PC-3 (cell line): ENCODE results near the gene PPP2R1B. TPM values are rescaled to one million over a fixed set of nuclear protein-coding genes. Genes with fewer than 3 reads are reported as not detected.

Source experiments
- ATAC-seq: fragments of 200-7000 bp; cut with Tn5 transposase; 2 replicates; pipeline ENCODE4 v1.9.1; 2020; ENCODE audit warnings: mild to moderate bottlenecking, moderate library complexity
- BruUV-seq: library from RNA; stranded (reverse); fragments of 400-500 nt; replicated peaks from 2 replicates; lab custom pipeline; 2021; lab: Mats Ljungman, UMichigan
- CTCF ChIA-PET: fragments of 300-600 bp; sonication (Branson Sonifier 250); formaldehyde crosslinking; loops from one replicate; lab custom pipeline; 2022; ENCODE audit warnings: antibody characterized with exemption; lab: Charles Lee
- POLR2A ChIA-PET: fragments of 300-600 bp; sonication (Branson Sonifier 250); formaldehyde crosslinking; loops from one replicate; lab custom pipeline; 2022; ENCODE audit warnings: antibody characterized with exemption; ENCODE audit not compliant: unreplicated experiment; lab: Charles Lee
- DNase-seq: peaks from one replicate; pipeline ENCODE4 v3.0.0-alpha.2; 2015
- H2AFZ ChIP-seq: fragments of 300-600 bp; sonication (generic); 2 replicates; pipeline ENCODE4 v1.6.0; 2016; ENCODE audit warnings: antibody characterized with exemption, low read length
- H3F3A ChIP-seq: fragments of 300-600 bp; sonication (generic); one replicate; pipeline ENCODE4 v1.6.0; 2017; ENCODE audit warnings: antibody characterized with exemption, low read length, control low read depth, mild to moderate bottlenecking; ENCODE audit not compliant: unreplicated experiment
- H3K27ac ChIP-seq: fragments of 300-600 bp; sonication (generic); 2 replicates; pipeline ENCODE4 v1.5.1; 2016; ENCODE audit warnings: mild to moderate bottlenecking, low read length
- H3K27me3 ChIP-seq: fragments of 300-600 bp; sonication (generic); 2 replicates; pipeline ENCODE4 v1.6.1; 2016; ENCODE audit warnings: low read length, mixed read lengths
- H3K36me3 ChIP-seq: fragments of 300-600 bp; sonication (generic); 2 replicates; pipeline ENCODE4 v1.6.1; 2016; ENCODE audit warnings: low read depth, mixed run types, low read length, mixed read lengths
- H3K4me1 ChIP-seq: fragments of 300-600 bp; sonication (generic); 2 replicates; pipeline ENCODE4 v1.5.1; 2016; ENCODE audit warnings: low read length; ENCODE audit not compliant: insufficient read depth
- H3K4me2 ChIP-seq: fragments of 300-600 bp; sonication (generic); 2 replicates; pipeline ENCODE4 v1.6.0; 2016; ENCODE audit warnings: low read length
- H3K4me3 ChIP-seq: fragments of 300-600 bp; sonication (generic); 2 replicates; pipeline ENCODE4 v1.5.1; 2016; ENCODE audit warnings: mild to moderate bottlenecking, low read length, mixed read lengths
- H3K79me2 ChIP-seq: fragments of 300-600 bp; sonication (generic); 2 replicates; pipeline ENCODE4 v1.6.1; 2017; ENCODE audit warnings: low read length, mixed read lengths
- H3K9ac ChIP-seq: fragments of 300-600 bp; sonication (generic); 2 replicates; pipeline ENCODE4 v1.6.0; 2016; ENCODE audit warnings: mild to moderate bottlenecking, low read length
- H3K9me2 ChIP-seq: fragments of 300-600 bp; sonication (generic); replicated peaks from 2 replicates; pipeline ENCODE4 v1.6.1; 2016; ENCODE audit warnings: mixed run types, low read length, mixed read lengths
- H3K9me3 ChIP-seq: fragments of 300-600 bp; sonication (generic); 2 replicates; pipeline ENCODE4 v1.6.1; 2016; ENCODE audit warnings: low read length, mixed read lengths
- H4K20me1 ChIP-seq: fragments of 300-600 bp; sonication (generic); 2 replicates; pipeline ENCODE4 v1.6.1; 2016; ENCODE audit warnings: low read length, mixed read lengths
- EZH2 ChIP-seq: fragments of 300-600 bp; sonication (generic); IDR thresholded peaks from one replicate; pipeline ENCODE4 v1.6.1; 2017; ENCODE audit warnings: antibody characterized with exemption, mild to moderate bottlenecking, low read length; ENCODE audit not compliant: unreplicated experiment
- EZH2phosphoT487 ChIP-seq: fragments of 300-600 bp; sonication (generic); IDR thresholded peaks from 2 replicates; pipeline ENCODE4 v1.6.1; 2018; ENCODE audit warnings: mild to moderate bottlenecking, antibody characterized with exemption, low read length, borderline replicate concordance
- intact Hi-C: fragments of 100-400 bp; cut with micrococcal nuclease; formaldehyde crosslinking; loops from 2 replicates; pipeline ENCODE4 v1.9.0; 2023
- total RNA-seq: library from RNA; depleted of rRNA; stranded (reverse); fragments of >200 nt; gene quantifications from 2 replicates; pipeline ENCODE4 v1.2.3, GENCODE V29; 2014
- TF ChIP-seq, protein P1 (sequence below): fragments of 300-600 bp; sonication (generic); conservative IDR thresholded peaks from 2 replicates; pipeline ENCODE4 v1.5.1; 2017; ENCODE audit warnings: antibody characterized with exemption, low read depth, mild to moderate bottlenecking, low read length

Gene PPP2R1B
- total RNA-seq, 1 experiment from 2014 or later = 41.5 TPM

DNA sequence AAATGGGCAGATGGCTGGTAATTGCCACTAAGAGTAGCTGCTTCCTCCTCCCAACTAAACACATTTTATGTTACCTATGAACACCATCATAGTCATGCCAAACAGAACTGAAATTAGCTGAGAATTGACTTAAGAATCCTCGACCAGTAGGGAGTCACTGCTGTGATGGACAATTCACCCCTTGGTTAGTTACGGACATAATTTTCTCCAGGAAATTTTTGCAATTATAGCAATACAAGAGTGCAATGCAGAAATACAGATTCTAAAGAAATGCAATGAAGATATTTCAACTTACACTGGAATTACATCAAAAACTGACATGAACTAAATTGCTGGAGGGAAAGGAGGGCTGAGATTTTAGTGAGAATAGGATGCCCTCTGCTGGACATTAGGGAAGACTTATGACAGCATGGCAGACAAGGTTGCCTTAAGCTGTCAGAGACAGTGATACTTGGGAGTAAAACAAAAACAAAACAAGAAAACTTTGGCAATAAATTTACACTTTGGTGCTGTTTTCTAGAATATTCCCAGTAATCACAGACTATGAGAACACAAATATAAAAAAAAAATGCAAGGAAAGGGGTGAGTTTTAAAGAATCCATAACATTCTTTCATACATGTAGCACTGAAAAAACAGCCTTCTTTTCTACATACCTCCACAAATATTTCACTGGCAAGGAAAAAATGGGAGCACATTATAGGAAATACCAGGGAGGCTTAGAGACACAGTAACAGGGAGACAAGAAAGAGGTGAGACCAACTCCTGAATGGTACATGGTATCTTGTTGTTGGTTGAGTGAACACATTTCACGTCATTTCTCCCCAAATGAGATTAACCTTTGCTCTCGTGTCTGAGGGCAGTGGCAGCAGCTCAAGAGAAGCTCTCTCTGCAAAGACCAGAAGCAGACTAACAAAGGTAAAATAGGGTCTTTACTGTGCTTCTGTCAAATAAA lies 11.2 kb upstream of the PPP2R1B start:
- intact Hi-C loops = loop anchor here (1.0 kb wide), 5 partner anchors 64 to 323 kb away; partner anchors contain the start of gene SIK2
- H3K36me3 ChIP-seq = no peaks in the 10 kb centered on the region
- no TSS peak for BruUV-seq
- H3K4me2 ChIP-seq = no peak overlapping the region
- H2AFZ ChIP-seq = no peak overlapping the region
- TF ChIP-seq EZH2 = no peak
- TF ChIP-seq, protein P1, sequence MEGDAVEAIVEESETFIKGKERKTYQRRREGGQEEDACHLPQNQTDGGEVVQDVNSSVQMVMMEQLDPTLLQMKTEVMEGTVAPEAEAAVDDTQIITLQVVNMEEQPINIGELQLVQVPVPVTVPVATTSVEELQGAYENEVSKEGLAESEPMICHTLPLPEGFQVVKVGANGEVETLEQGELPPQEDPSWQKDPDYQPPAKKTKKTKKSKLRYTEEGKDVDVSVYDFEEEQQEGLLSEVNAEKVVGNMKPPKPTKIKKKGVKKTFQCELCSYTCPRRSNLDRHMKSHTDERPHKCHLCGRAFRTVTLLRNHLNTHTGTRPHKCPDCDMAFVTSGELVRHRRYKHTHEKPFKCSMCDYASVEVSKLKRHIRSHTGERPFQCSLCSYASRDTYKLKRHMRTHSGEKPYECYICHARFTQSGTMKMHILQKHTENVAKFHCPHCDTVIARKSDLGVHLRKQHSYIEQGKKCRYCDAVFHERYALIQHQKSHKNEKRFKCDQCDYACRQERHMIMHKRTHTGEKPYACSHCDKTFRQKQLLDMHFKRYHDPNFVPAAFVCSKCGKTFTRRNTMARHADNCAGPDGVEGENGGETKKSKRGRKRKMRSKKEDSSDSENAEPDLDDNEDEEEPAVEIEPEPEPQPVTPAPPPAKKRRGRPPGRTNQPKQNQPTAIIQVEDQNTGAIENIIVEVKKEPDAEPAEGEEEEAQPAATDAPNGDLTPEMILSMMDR = peak; percentile 93
- no peaks in the 10 kb centered on the region for H3K4me1 ChIP-seq
- no peak overlapping the region for H3K9ac ChIP-seq
- ATAC-seq (peak; percentile 98), DNase-seq (peak; percentile 81)
- H3K27me3 ChIP-seq = no peaks in the 10 kb centered on the region
- H3K79me2 ChIP-seq = no peaks in the 10 kb centered on the region
- H3F3A ChIP-seq = no peaks in the 10 kb centered on the region
- ChIA-PET CTCF (interaction anchor here (0.5 to 1.8 kb wide), 6 partner anchors 13 to 191 kb away, joined by 3 to 10 read pairs (median 3); no protein-coding TSS in a partner anchor), POLR2A (no interaction called here)
- no peak overlapping the region for H3K4me3 ChIP-seq
- no peak overlapping the region for H3K27ac ChIP-seq
- no peaks in the 10 kb centered on the region for H4K20me1 ChIP-seq
- H3K9me2 ChIP-seq = no peaks in the 10 kb centered on the region
- H3K9me3 ChIP-seq = no peaks in the 10 kb centered on the region

DNA sequence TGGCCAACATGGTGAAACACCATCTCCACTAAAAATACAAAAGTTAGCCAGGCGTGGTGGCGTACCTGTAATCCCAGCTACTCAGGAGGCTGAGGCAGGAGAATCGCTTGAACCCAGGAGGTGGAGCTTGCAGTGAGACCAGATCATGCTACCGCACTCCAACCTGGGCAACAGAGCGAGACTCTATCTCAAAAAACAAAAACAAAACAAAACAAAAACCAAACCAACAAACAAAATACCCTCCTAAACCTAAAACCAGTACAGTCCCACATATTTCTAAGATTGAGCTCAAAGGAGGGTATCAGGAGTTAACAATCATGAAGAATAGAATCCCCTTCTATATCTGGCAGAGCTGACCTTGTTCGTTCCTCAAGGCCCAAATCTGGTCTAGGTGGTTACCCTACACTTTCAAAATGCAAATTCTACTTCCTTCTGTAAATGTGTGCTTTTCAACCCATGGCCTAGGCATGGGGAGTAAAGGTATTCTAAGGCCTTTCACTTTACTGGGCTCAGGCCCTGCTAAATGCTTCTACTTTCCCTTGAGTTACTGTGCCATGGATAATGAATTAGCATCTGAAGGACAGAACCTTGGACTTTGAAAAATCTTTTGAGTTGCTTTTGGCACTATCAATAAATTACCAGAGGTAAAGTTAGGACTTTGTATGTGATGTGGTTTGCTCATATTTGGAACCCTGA lies 10.4 kb upstream of the PPP2R1B start:
- H3K27ac ChIP-seq = no peak overlapping the region
- H4K20me1 ChIP-seq = no peaks in the 10 kb centered on the region
- no peaks in the 10 kb centered on the region for H3K79me2 ChIP-seq
- ATAC-seq (no peak; the same call in 1 of the 2 replicates), DNase-seq (no peak)
- BruUV-seq = no TSS peak
- H3K9me2 ChIP-seq = no peaks in the 10 kb centered on the region
- H3K4me2 ChIP-seq = no peak overlapping the region
- H3F3A ChIP-seq = no peaks in the 10 kb centered on the region
- POLR2A ChIA-PET = no interaction called here
- no peaks in the 10 kb centered on the region for H3K9me3 ChIP-seq
- CTCF ChIA-PET = interaction anchor here (0.5 to 1.8 kb wide), 5 partner anchors 70 to 559 kb away, joined by 3 to 10 read pairs (median 4); no protein-coding TSS in a partner anchor
- TF ChIP-seq, protein P1 = no peak
- TF ChIP-seq EZH2phosphoT487 (no peak), EZH2 (no peak)
- no peak overlapping the region for H3K4me3 ChIP-seq
- no peaks in the 10 kb centered on the region for H3K36me3 ChIP-seq
- H2AFZ ChIP-seq = no peak overlapping the region
- H3K9ac ChIP-seq = no peak overlapping the region
- no peaks in the 10 kb centered on the region for H3K27me3 ChIP-seq
- intact Hi-C loops = loop anchor here (1.0 kb wide), 5 partner anchors 65 to 322 kb away; partner anchors contain the start of gene SIK2
- H3K4me1 ChIP-seq = no peaks in the 10 kb centered on the region
